ENCODE measurements around the gene NOCT. TPM values are rescaled to one million over a fixed set of nuclear protein-coding genes. Genes with fewer than 3 reads are reported as not detected.

Gene NOCT
- total and polyA plus RNA-seq, 2 experiments from 2014 or later = 16.0 to 76.6 TPM

DNA sequence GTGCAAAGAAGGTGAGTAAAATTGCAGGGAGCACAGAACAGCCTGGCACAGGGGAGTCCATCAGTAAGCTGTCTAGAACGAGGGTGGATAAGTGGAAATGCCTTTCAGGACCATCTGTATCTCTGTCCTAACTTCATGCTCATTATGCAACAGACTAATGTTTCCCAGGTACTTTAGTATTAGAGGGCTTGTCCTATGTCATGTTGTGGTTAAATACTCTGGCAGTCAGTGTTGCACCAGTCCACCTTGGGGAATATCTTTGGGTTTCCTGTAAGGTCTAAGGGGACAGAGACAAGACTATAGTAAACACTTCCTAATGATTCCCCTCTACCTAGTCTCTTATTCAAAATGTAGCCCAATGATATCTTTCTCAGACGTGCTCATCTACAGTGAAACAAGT is 21.3 kb downstream of the NOCT start (continued):
- TF ChIP-seq, protein P1, sequence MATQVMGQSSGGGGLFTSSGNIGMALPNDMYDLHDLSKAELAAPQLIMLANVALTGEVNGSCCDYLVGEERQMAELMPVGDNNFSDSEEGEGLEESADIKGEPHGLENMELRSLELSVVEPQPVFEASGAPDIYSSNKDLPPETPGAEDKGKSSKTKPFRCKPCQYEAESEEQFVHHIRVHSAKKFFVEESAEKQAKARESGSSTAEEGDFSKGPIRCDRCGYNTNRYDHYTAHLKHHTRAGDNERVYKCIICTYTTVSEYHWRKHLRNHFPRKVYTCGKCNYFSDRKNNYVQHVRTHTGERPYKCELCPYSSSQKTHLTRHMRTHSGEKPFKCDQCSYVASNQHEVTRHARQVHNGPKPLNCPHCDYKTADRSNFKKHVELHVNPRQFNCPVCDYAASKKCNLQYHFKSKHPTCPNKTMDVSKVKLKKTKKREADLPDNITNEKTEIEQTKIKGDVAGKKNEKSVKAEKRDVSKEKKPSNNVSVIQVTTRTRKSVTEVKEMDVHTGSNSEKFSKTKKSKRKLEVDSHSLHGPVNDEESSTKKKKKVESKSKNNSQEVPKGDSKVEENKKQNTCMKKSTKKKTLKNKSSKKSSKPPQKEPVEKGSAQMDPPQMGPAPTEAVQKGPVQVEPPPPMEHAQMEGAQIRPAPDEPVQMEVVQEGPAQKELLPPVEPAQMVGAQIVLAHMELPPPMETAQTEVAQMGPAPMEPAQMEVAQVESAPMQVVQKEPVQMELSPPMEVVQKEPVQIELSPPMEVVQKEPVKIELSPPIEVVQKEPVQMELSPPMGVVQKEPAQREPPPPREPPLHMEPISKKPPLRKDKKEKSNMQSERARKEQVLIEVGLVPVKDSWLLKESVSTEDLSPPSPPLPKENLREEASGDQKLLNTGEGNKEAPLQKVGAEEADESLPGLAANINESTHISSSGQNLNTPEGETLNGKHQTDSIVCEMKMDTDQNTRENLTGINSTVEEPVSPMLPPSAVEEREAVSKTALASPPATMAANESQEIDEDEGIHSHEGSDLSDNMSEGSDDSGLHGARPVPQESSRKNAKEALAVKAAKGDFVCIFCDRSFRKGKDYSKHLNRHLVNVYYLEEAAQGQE (IDR thresholded peaks at IDR 0.05; ENCODE audit: unreplicated experiment) = no peak
- TF ChIP-seq STAT1 (IDR thresholded peaks at IDR 0.05; ENCODE audit: unreplicated experiment) (no peak), JUNB (IDR thresholded peaks at IDR 0.05; ENCODE audit: unreplicated experiment) (no peak), EZH2phosphoT487 (IDR thresholded peaks at IDR 0.05; ENCODE audit: unreplicated experiment) (no peak), ZNF331 (CRISPR knock-in tag; IDR thresholded peaks at IDR 0.05; ENCODE audit: low read depth) (no peak), NANOG (IDR thresholded peaks at IDR 0.05; ENCODE audit: borderline replicate concordance) (no peak), EZH2 (IDR thresholded peaks at IDR 0.05; ENCODE audit: low read depth, unreplicated experiment) (no peak), CREB1 (CRISPR knock-in tag; IDR thresholded peaks at IDR 0.05; ENCODE audit: low read depth) (no peak), POLR2AphosphoS5 (IDR thresholded peaks at IDR 0.05; ENCODE audit: low read depth) (no peak)

DNA sequence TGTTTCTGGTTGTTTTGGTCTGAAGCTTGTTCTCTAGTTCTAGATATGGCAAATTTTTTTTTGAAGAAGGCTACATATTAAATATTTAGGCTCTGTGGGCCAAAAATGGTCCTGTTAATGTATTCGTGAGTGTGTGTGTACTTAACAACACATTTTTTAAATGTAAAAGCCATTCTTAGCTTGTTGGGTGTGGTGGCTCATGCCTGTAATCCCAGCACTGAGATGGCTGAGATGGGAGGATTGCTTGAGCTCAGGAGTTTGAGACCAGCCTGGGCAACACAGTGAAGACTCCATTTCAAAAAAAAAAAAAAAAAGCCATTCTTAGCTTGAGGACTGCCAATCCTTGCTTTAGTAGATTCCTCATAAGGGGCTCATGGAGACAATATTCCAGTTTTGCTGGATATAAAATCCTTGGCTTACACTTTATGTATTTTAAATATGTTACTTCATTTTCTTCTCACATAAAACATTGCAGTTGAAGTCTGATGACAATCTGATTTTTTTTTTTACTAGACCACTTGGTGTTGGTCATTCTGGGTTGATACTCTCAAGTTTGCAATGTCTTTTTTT is 23.4 kb downstream of the NOCT start:
- peaks cover 58% of the 10 kb centered on the region for H4K20me1 ChIP-seq (replicated peaks; ENCODE audit: insufficient read depth)
- no peak overlapping the region for H3K27ac ChIP-seq (ENCODE audit: low read depth)
- no peak for DNase-seq (ENCODE audit: low spot score)
- TF ChIP-seq NANOG (IDR thresholded peaks at IDR 0.05; ENCODE audit: borderline replicate concordance) (no peak), POLR2AphosphoS5 (IDR thresholded peaks at IDR 0.05; ENCODE audit: low read depth) (no peak), EZH2 (IDR thresholded peaks at IDR 0.05; ENCODE audit: low read depth, unreplicated experiment) (no peak), STAT1 (IDR thresholded peaks at IDR 0.05; ENCODE audit: unreplicated experiment) (no peak), ZNF331 (CRISPR knock-in tag; IDR thresholded peaks at IDR 0.05; ENCODE audit: low read depth) (no peak), JUNB (IDR thresholded peaks at IDR 0.05; ENCODE audit: unreplicated experiment) (no peak), ZNF114 (CRISPR knock-in tag; IDR thresholded peaks at IDR 0.05) (no peak)
- TF ChIP-seq, protein P1 (IDR thresholded peaks at IDR 0.05; ENCODE audit: unreplicated experiment) = no peak
- TF ChIP-seq, protein P2, sequence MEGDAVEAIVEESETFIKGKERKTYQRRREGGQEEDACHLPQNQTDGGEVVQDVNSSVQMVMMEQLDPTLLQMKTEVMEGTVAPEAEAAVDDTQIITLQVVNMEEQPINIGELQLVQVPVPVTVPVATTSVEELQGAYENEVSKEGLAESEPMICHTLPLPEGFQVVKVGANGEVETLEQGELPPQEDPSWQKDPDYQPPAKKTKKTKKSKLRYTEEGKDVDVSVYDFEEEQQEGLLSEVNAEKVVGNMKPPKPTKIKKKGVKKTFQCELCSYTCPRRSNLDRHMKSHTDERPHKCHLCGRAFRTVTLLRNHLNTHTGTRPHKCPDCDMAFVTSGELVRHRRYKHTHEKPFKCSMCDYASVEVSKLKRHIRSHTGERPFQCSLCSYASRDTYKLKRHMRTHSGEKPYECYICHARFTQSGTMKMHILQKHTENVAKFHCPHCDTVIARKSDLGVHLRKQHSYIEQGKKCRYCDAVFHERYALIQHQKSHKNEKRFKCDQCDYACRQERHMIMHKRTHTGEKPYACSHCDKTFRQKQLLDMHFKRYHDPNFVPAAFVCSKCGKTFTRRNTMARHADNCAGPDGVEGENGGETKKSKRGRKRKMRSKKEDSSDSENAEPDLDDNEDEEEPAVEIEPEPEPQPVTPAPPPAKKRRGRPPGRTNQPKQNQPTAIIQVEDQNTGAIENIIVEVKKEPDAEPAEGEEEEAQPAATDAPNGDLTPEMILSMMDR (conservative IDR thresholded peaks at IDR 0.05; ENCODE audit: low read depth in 2 of 2) = no peak

More for the DNA sequence above, 23.4 kb downstream of the NOCT start:
- Histone ChIP-seq H3K36me3 (ENCODE audit: insufficient read depth) (peaks cover 13% of the 10 kb centered on the region; the same call in 1 of the 2 replicates), H3K4me1 (ENCODE audit: insufficient read depth) (peaks cover 26% of the 10 kb centered on the region), H3K79me2 (replicated peaks; ENCODE audit: insufficient read depth) (peaks cover 98% of the 10 kb centered on the region), H2AFZ (no peak overlapping the region), H3K27me3 (ENCODE audit: insufficient read depth) (no peaks in the 10 kb centered on the region), H3K4me2 (no peak overlapping the region), H3F3A (replicated peaks; ENCODE audit: low read depth) (peaks cover 6% of the 10 kb centered on the region; the same call in 1 of the 2 replicates), H3K9me2 (ENCODE audit: insufficient read depth) (no peaks in the 10 kb centered on the region), H3K4me3 (no peak overlapping the region)
- no peak for ATAC-seq
- no peak overlapping the region for H3K27ac Mint-ChIP-seq
- H3K27me3 Mint-ChIP-seq (ENCODE audit: insufficient read depth, low read depth, poor library complexity) = no peaks in the 10 kb centered on the region
- H3K4me3 Mint-ChIP-seq = no peak overlapping the region
- H3K36me3 Mint-ChIP-seq (ENCODE audit: low read depth) = peaks cover 33% of the 10 kb centered on the region
- no peaks in the 10 kb centered on the region for H3K9me3 Mint-ChIP-seq
- peaks cover 23% of the 10 kb centered on the region for H3K4me1 Mint-ChIP-seq
